Measurements from ENCODE around the gene TRPM2. TPM values are rescaled to one million over a fixed set of nuclear protein-coding genes. Genes with fewer than 3 reads are reported as not detected.

Gene TRPM2
- total RNA-seq, 2 experiments from 2014 or later, result 2.6 to 3.7 TPM

DNA sequence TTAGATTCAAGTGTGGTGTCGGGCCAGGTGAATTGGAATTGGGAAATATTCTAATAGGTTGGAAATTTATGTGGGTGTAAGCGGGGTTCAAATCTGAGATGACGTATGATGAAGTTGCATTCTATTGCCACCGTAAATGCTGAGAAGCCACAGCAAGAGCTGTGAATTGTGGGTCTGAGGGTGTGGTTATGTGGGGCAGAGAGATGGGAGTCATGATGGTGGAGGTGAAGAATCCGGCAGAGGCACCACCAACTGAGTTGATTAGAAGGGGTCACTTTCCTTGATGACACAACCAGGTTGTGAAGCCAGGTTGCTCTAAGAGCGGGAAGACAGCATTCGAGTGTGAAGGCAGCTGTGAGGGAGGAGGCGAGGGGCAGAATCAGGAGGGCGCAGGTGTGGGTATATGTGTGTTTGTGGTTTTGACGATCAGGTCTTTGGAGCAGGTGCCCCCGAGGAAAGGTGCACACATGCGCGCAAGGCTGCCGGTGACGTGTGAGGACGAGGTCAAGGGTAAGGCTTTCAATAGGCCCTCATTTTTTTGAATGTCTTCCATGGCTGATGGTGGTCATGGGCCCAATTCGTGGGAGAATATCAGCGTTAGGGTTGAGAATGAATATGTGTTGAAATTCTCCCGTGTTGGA is 120.6 kb downstream of the TRPM2 start:
- POLR2A ChIA-PET, result interaction anchor here (0.5 kb wide), 1 partner anchor 86 kb away, joined by 3 read pairs; no protein-coding TSS in a partner anchor
- DNase-seq, result no peak
- TF ChIP-seq, protein P1, sequence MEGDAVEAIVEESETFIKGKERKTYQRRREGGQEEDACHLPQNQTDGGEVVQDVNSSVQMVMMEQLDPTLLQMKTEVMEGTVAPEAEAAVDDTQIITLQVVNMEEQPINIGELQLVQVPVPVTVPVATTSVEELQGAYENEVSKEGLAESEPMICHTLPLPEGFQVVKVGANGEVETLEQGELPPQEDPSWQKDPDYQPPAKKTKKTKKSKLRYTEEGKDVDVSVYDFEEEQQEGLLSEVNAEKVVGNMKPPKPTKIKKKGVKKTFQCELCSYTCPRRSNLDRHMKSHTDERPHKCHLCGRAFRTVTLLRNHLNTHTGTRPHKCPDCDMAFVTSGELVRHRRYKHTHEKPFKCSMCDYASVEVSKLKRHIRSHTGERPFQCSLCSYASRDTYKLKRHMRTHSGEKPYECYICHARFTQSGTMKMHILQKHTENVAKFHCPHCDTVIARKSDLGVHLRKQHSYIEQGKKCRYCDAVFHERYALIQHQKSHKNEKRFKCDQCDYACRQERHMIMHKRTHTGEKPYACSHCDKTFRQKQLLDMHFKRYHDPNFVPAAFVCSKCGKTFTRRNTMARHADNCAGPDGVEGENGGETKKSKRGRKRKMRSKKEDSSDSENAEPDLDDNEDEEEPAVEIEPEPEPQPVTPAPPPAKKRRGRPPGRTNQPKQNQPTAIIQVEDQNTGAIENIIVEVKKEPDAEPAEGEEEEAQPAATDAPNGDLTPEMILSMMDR (IDR thresholded peaks at IDR 0.05), result no peak
- CTCF ChIA-PET, result interaction anchor here (0.6 kb wide), 1 partner anchor 17 kb away, joined by 3 read pairs; no protein-coding TSS in a partner anchor
- no peaks in the 10 kb centered on the region for H3K36me3 Mint-ChIP-seq (ENCODE audit: low read depth)
- intact Hi-C loops (cut with micrococcal nuclease), result loop anchor here (10.0 kb wide), 1 partner anchor 129 kb away; no protein-coding TSS in a partner anchor
- H3K4me1 Mint-ChIP-seq (ENCODE audit: low read depth), result peaks cover 2% of the 10 kb centered on the region
- H3K27me3 Mint-ChIP-seq, result no peaks in the 10 kb centered on the region
- no peak for ATAC-seq
- no peaks in the 10 kb centered on the region for H3K9me3 Mint-ChIP-seq
- no peak overlapping the region for H3K27ac Mint-ChIP-seq
- H3K4me3 Mint-ChIP-seq, result no peak overlapping the region

DNA sequence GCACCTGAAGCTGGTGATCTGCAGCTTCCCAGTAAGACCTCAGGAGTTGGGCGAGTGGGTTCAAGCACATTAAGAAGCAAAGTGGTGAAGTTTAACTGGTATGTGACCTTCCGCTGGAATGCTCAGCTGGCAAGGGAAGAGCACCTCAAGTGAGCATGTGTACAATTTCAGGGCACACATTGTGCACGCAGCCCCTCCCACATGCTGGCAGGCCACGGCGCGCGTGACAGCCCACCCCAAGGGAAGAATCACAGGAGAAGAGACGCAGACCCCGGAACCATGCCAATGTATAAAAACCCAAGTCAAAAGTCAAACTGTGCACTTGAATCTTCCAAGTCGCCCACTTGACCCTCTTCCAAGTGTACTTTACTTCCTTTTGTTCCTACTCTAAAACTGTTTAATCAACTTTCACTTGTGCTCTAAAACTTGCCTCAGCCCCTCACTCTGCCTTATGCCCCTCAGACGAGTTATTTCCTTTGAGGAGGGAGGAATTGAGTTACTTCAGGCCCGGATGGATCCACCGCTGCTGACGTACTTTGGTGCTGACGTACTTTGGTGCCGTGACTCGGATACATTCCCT is 121.9 kb downstream of the TRPM2 start:
- no peak for ATAC-seq
- DNase-seq, result no peak

DNA sequence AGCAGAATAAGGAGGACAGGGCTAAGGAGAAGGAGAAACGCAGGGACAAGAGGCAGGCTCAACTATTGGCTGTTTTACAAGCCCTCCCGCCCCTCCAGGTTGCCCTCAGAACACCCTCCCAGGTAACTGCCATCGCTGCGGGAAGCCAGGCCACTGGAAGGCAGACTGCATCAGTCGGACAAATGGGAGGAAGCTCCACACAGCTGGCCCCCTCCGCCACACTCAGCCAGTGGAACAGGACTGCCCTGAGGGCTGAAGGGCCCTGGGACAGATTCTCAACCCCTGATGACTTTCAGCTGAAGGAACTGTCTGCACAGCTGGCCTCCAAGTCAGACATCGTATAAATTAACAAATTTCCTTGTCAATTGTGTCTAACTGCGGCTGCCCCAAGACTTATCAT is 123.7 kb downstream of the TRPM2 start:
- DNase-seq, result no peak
- Mint-ChIP-seq H3K4me1 (ENCODE audit: low read depth) (peaks cover 7% of the 10 kb centered on the region), H3K36me3 (ENCODE audit: low read depth) (no peaks in the 10 kb centered on the region), H3K9me3 (no peaks in the 10 kb centered on the region), H3K27me3 (no peaks in the 10 kb centered on the region), H3K4me3 (no peak overlapping the region), H3K27ac (no peak overlapping the region)
- no peak for ATAC-seq
- intact Hi-C loops (cut with micrococcal nuclease), result loop anchor here (10.0 kb wide), 1 partner anchor 132 kb away; no protein-coding TSS in a partner anchor
- POLR2A ChIA-PET, result no interaction called here
- CTCF ChIA-PET, result no interaction called here
- TF ChIP-seq, protein P1 (IDR thresholded peaks at IDR 0.05), result no peak

More for the DNA sequence above, 121.9 kb downstream of the TRPM2 start:
- no peaks in the 10 kb centered on the region for H3K27me3 Mint-ChIP-seq
- intact Hi-C loops (cut with micrococcal nuclease), result loop anchor here (10.0 kb wide), 1 partner anchor 131 kb away; no protein-coding TSS in a partner anchor
- peaks cover 7% of the 10 kb centered on the region for H3K4me1 Mint-ChIP-seq (ENCODE audit: low read depth)
- no peak overlapping the region for H3K4me3 Mint-ChIP-seq
- H3K27ac Mint-ChIP-seq, result no peak overlapping the region
- TF ChIP-seq, protein P1 (IDR thresholded peaks at IDR 0.05), result no peak
- no peaks in the 10 kb centered on the region for H3K36me3 Mint-ChIP-seq (ENCODE audit: low read depth)
- ChIA-PET POLR2A (no interaction called here), CTCF (no interaction called here)
- no peaks in the 10 kb centered on the region for H3K9me3 Mint-ChIP-seq

DNA sequence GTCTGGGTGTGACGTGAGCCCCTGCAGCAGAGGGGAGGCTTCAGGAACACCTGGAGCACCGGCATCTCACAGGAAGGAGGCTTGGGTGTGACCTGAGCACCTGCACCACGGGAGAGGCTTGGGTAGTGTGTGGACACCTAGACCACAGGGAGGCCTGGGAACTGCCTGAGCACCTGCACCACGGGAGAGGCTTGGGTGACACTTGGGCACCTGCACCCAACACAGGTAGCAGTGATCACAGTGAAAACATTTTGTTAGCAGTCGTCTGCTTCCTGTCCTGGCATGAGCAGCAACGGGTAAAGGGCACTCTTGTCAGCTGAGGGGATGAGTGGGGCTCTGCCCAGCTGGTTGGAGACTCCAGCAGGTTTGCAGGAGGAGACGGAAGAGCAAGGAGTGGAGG is 124.3 kb downstream of the TRPM2 start:
- Mint-ChIP-seq H3K27me3 (peaks cover 2% of the 10 kb centered on the region), H3K36me3 (ENCODE audit: low read depth) (no peaks in the 10 kb centered on the region), H3K4me1 (ENCODE audit: low read depth) (peaks cover 7% of the 10 kb centered on the region), H3K9me3 (no peaks in the 10 kb centered on the region), H3K27ac (no peak overlapping the region), H3K4me3 (no peak overlapping the region)
- TF ChIP-seq, protein P1 (IDR thresholded peaks at IDR 0.05), result no peak
- intact Hi-C loops (cut with micrococcal nuclease), result loop anchor here (10.0 kb wide), 1 partner anchor 133 kb away; no protein-coding TSS in a partner anchor
- no peak for DNase-seq
- ChIA-PET CTCF (no interaction called here), POLR2A (no interaction called here)
- no peak for ATAC-seq
